ENCODE data around the gene NTM.

The NTM gene

DNA sequence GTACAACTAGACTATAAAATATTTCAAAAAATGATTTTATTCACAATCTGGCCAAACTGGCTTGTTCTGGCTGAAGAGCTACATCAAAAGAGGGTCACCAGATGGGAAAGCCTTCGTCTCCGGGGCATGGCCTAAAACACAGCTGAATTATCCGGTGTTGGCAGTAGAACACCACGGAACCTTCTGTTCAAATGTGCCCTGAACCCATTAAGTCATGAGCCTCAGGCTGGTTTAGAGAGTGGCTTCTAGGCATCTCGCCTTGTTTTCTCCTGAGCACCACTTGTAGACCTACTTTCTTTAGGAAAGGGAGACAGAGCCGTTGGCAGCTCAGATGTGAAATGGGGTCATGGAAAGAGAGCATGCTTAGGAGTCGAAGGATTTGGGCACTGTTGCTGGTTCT lies 890.2 kb downstream of the NTM start:
- DNase-seq (ENCODE audit: low read depth), result no peak

GRCh38 chr11:132263241-132263640 lies 892.8 kb downstream of the NTM start:
- no peak for DNase-seq (ENCODE audit: low read depth)

GRCh38 chr11:132263875-132264274 lies 893.5 kb downstream of the NTM start:
- no peak for DNase-seq (ENCODE audit: low read depth)

GRCh38 chr11:132264616-132265015 lies 894.2 kb downstream of the NTM start:
- no peak for DNase-seq (ENCODE audit: low read depth)

DNA sequence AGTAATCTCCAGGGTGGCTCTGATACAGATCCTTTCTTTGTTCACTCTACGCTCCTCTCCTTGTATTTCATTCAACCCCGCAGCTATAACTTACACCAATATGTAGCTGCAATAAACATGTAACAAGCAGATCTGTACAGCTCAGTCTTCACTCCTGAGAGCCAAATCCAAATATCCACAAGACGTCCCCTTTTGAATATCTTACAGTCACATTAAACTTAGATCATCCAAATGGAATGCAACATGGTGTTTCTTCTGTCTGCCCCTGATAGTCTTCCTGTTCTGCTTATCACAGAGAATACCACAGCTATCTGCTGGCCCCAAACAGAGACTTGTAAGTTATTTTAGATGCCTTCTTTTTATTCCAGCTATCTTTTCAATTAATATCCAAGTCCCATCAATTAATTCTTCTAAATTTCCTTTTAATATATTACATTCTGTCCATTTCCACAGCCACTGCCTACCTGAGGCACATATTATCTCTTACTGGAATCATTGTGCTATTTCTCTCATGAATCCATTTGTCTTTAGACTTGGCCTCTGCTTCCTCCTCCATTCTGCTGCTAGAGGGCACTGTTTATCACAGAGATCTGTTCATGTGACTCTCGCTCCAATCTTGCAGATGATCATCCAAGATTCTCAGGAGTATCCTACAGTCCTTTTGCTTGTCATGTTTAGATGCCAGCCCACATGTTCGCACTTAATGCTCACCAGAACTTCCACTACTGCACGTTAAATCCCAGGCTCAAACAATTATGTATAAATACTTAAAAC lies 908.6 kb downstream of the NTM start:
- DNase-seq (ENCODE audit: low read depth), result peak; percentile 37

GRCh38 chr11:132284048-132284447 lies 913.6 kb downstream of the NTM start:
- no peak for DNase-seq (ENCODE audit: low read depth)

GRCh38 chr11:132284611-132285010 lies 914.2 kb downstream of the NTM start:
- DNase-seq (ENCODE audit: low read depth), result no peak

GRCh38 chr11:132285631-132286030 lies 915.2 kb downstream of the NTM start:
- DNase-seq (ENCODE audit: low read depth), result no peak

- no peak for DNase-seq (ENCODE audit: low read depth)
Measured at GRCh38 chr11:132286106-132286505, 915.7 kb downstream of the NTM start.

DNA sequence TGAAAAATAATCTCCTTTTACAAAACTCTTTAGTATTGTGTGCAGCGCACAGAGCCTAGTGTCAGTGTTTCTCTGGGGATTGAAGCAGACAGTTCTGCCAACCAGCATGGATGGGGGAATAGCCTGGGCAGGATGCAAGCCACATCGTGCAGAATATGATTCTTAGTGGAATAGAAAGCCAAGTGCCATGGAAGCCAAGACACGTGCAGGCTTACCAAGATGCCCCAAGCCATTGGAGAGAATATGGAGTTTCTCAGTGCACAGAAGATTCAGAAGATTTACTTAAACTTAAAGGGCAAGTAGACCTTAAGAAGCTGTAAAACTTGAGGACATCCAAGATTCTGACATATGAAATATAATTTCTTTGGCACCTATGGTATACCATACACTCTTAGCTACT lies 917.6 kb downstream of the NTM start:
- DNase-seq (ENCODE audit: low read depth), result no peak

DNA sequence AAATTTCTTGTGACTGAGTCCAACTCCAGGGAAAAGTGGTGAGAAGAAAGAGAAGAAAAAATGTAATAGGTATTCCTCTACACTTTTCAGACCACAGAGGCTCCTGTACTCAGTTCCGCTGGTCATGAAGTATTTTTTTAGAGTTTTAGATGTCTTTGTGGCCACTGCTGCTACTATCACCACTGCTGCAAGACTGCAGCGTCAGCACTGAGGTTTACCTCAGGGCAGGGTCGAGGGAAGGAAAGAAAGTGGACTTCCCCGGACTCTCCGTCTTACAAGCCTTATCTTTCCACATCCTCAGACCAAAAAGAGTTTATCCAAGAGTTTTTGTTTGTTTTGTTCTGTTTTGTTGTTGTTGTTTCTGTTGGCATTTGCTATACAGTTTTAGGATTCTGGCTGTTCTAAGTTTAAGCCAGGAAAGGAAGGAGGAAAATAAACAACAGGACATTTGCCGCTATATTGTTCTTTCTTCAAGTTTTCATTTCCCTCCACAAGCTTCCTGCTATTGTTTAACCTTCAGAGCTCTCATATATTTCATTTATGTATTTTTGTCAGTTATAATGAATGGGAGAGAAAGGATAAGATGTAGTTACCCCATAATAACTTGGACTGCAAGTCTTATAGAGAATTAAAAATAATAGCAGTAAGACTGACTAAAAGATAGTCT lies 919.3 kb downstream of the NTM start:
- no peak for DNase-seq (ENCODE audit: low read depth)

DNA sequence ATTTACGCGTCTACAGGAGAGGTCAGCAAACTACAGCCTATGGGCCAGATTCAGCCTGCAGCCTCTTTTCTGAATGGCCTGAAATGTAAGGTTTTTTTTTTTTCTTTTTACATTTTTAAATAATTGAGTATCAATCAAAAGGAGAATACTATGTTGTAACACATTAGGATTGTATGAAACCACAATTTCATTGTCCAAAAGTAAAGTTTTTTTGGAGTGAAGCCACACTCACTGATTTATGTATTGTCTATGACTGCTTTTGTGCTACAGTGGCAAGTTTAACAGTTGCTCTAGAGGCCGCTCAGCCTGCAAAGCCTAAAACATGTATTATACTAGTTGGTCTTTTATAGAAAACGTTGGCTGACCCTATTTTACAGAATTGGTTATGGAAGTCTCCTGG lies 923.2 kb downstream of the NTM start:
- no peak for DNase-seq (ENCODE audit: low read depth)

DNA sequence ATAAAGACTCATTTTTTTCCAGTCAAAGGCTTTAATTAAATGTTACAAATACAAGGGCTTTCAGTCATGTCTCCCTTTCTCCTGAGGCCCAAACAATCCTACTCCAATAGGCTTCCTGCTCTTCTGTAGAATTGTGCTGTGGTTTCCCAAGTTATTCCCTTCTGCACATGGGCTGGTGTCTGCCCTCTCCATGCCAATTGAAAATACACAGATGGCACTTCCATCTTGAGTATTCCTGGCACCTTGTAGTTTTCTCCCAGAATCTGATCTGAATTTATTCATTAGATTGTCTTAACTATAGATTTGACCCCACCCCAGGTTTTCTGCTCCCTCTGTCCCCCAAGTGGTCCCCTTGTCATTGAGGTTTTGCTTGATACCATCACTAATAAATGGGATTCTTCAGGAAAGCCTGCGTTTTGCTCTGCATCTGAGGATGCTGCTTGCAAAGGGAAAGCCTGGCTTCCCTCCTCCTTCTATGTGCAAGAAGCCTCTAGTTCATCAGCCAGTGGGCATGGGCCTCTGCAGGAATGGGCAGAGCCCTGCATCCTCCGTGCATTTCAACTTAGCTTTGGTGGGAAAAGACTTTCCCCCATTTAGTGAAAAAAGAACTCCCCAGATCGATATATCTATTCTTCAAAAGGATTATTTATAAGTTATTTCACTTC lies 926.7 kb downstream of the NTM start:
- DNase-seq (ENCODE audit: low read depth), result no peak

DNA sequence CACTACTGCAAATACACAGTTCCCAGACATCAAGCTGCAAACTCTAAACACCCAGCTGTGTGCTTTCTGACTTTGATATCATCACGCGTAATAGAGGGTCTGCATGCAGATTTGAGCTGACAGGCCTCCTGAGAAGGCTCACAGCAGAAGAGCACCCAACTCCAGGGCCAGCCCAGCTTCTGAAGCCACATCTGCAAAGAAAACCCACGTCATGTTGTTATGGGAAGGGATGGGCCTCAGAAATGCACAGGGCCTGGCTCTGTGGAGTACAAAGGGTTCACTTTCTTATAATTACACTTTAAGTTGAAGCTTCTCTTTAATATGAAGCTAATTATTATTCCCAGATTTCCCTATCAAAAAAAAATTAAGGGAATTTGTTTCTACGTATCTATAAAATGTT lies 927.9 kb downstream of the NTM start:
- no peak for DNase-seq (ENCODE audit: low read depth)

DNA sequence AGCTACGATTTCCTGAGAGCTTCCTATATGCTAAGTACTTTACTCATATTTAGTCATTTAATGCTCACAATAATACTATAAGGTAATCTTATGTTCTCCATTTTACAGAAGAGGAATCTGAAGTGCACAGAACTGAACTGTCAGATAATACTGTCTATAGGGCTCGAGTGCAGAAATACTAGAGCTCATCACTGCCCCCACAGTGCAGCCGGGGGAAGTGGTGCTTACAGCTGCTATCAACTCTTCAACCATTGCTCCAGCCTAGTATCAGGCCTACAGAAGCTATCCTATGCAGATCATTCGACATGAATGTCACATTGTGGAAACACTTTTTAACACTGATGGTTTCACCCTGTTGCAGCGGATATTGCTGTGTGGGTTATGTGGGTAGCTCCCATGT lies 929.9 kb downstream of the NTM start:
- DNase-seq (ENCODE audit: low read depth), result no peak

- no peak for DNase-seq (ENCODE audit: low read depth)
Measured at GRCh38 chr11:132301465-132301864, 931.0 kb downstream of the NTM start.

- DNase-seq (ENCODE audit: low read depth), result no peak
Measured at GRCh38 chr11:132301900-132302299, 931.5 kb downstream of the NTM start.

GRCh38 chr11:132307309-132308020 lies 937.0 kb downstream of the NTM start:
- DNase-seq (ENCODE audit: low read depth), result no peak

- DNase-seq (ENCODE audit: low read depth), result no peak
Measured at GRCh38 chr11:132310390-132311375, 940.3 kb downstream of the NTM start.

GRCh38 chr11:132311703-132312102 lies 941.3 kb downstream of the NTM start:
- DNase-seq (ENCODE audit: low read depth), result no peak

GRCh38 chr11:132312161-132312560 lies 941.7 kb downstream of the NTM start:
- DNase-seq (ENCODE audit: low read depth), result peak; percentile 11

All from amniotic epithelial cell (primary cell).